HepG2 (cell line): Measurements from ENCODE around the gene BBS1. TPM values are rescaled to one million over a fixed set of nuclear protein-coding genes. Genes with fewer than 3 reads are reported as not detected.

ENCODE experiments used
- ATAC-seq: fragments of 200-7000 bp; cut with Tn5 transposase; 3 replicates; pipeline ENCODE4 v1.9.1; 2020; ENCODE audit warnings: mild to moderate bottlenecking, moderate library complexity
- BruUV-seq: library from RNA; stranded (reverse); fragments of 400-500 nt; replicated peaks from 2 replicates; lab custom pipeline; 2021; lab: Mats Ljungman, UMichigan
- CTCF ChIA-PET: fragments of 300-600 bp; formaldehyde crosslinking; extraction: SDS; loops from one replicate; lab custom pipeline; 2021; ENCODE audit warnings: low total read pairs, inconsistent platforms, low intra/inter-chr PET ratio; lab: Yijun Ruan, JAX
- POLR2A ChIA-PET: fragments of 350-600 bp; sonication (Branson Sonifier 250); formaldehyde crosslinking; loops from one replicate; lab custom pipeline; 2020; ENCODE audit warnings: antibody characterized with exemption, inconsistent platforms; lab: Yijun Ruan, JAX
- DNase-seq: peaks from one replicate; pipeline ENCODE4 v3.0.0-alpha.2; 2015; ENCODE audit warnings: low spot score
- FAIRE-seq: peaks from 3 replicates; lab custom pipeline; 2011; peaks lifted over from hg19 to GRCh38; lab: Jason Lieb, UNC
- H2AFZ ChIP-seq: one replicate; pipeline ENCODE4 v1.6.1; 2011; ENCODE audit warnings: low read length, inconsistent platforms
- H3K27ac ChIP-seq: fragments of 300-600 bp; 3 replicates; pipeline ENCODE4 v1.8.0; 2011; ENCODE audit warnings: mixed run types, mild to moderate bottlenecking, mixed read lengths, low read length, inconsistent platforms; ENCODE audit not compliant: insufficient read depth; ENCODE audit errors: extremely low read length
- H3K27me3 ChIP-seq, 2 experiments: fragments of 200-600 bp in 1 of 2; 2 replicates in 1 of 2; 3 replicates in 1 of 2; pipeline versions ENCODE4 v1.6.0 to v1.8.0; 2011; ENCODE audit warnings: low read length in 2 of 2, mild to moderate bottlenecking in 2 of 2, moderate library complexity in 2 of 2, inconsistent platforms in 1 of 2; ENCODE audit not compliant: insufficient read depth in 2 of 2, control insufficient read depth in 1 of 2
- H3K36me3 ChIP-seq, 2 experiments: fragments of 200-600 bp in 1 of 2; replicated peaks in 1 of 2; 2 replicates in 1 of 2; 3 replicates in 1 of 2; pipeline versions ENCODE4 v1.5.1 to v1.8.0; 2011; ENCODE audit warnings: low read length in 2 of 2, inconsistent platforms in 1 of 2; ENCODE audit not compliant: insufficient read depth in 2 of 2, control insufficient read depth in 1 of 2
- H3K4me1 ChIP-seq: 2 replicates; pipeline ENCODE4 v1.5.1; 2012; ENCODE audit warnings: low read length, inconsistent platforms; ENCODE audit not compliant: insufficient read depth
- H3K4me2 ChIP-seq: 2 replicates; pipeline ENCODE4 v1.6.0; 2011; ENCODE audit warnings: low read depth, low read length, inconsistent platforms
- H3K4me3 ChIP-seq, 3 experiments: fragments of 200-600 bp in 1 of 3; sonication (generic), shearing (Covaris generic) in 1 of 3; replicated peaks in 1 of 3; 2 replicates each; pipeline ENCODE4 v1.5.1; 2011 to 2016; ENCODE audit warnings: low read length in 3 of 3, inconsistent platforms in 2 of 3, low read depth in 2 of 3, mild to moderate bottlenecking in 2 of 3, control low read depth in 1 of 3, mixed read lengths in 1 of 3; ENCODE audit not compliant: insufficient read depth in 1 of 3
- H3K79me2 ChIP-seq: one replicate; pipeline ENCODE4 v1.6.1; 2011; ENCODE audit warnings: low read length, inconsistent platforms; ENCODE audit not compliant: insufficient read depth
- H3K9ac ChIP-seq: 2 replicates; pipeline ENCODE4 v1.6.0; 2011; ENCODE audit warnings: mild to moderate bottlenecking, low read depth, low read length, inconsistent platforms; ENCODE audit not compliant: insufficient read depth
- H3K9me3 ChIP-seq: 2 replicates; pipeline ENCODE4 v1.5.1; 2012; ENCODE audit warnings: mild to moderate bottlenecking, low read length
- H4K20me1 ChIP-seq: 2 replicates; pipeline ENCODE4 v1.6.0; 2011; ENCODE audit warnings: inconsistent platforms, mild to moderate bottlenecking, low read length, moderate library complexity; ENCODE audit not compliant: insufficient read depth
- ATAD3A ChIP-seq: sonication (generic); formaldehyde crosslinking; IDR thresholded peaks from 2 replicates; pipeline ENCODE4 v1.4.0; 2020; ENCODE audit warnings: missing genetic modification reagents
- JARID2 ChIP-seq: sonication (generic); formaldehyde crosslinking; IDR thresholded peaks from 2 replicates; pipeline ENCODE4 v1.8.1; 2023; ENCODE audit warnings: missing genetic modification reagents, inconsistent platforms; ENCODE audit not compliant: insufficient replicate concordance
- JUN ChIP-seq: sonication (generic); formaldehyde crosslinking; IDR thresholded peaks from 2 replicates; pipeline ENCODE4 v1.4.0; 2020; ENCODE audit warnings: mild to moderate bottlenecking, missing genetic modification reagents
- MXD3 ChIP-seq: IDR thresholded peaks from 2 replicates; pipeline ENCODE4 v1.6.1; 2016; ENCODE audit warnings: mild to moderate bottlenecking, missing biosample characterization, missing genetic modification reagents
- PCBP1 ChIP-seq: fragments of 200-400 bp; formaldehyde crosslinking; IDR thresholded peaks from 2 replicates; pipeline ENCODE4 v1.6.1; 2017; ENCODE audit warnings: mild to moderate bottlenecking, low read depth, low read length, borderline replicate concordance
- POLR2AphosphoS2 ChIP-seq: IDR thresholded peaks from 2 replicates; pipeline ENCODE4 v1.6.1; 2011; ENCODE audit warnings: low read depth, low read length, improper control_type of control experiment
- SMAD1 ChIP-seq: sonication (generic); formaldehyde crosslinking; IDR thresholded peaks from 2 replicates; pipeline ENCODE4 v1.4.0; 2020; ENCODE audit warnings: missing genetic modification reagents, low read depth, mild to moderate bottlenecking, borderline replicate concordance
- SMAD3 ChIP-seq: sonication (generic); formaldehyde crosslinking; IDR thresholded peaks from 2 replicates; pipeline ENCODE4 v1.4.0; 2020; ENCODE audit warnings: missing genetic modification reagents
- SMARCE1 ChIP-seq: fragments of 450-650 bp; IDR thresholded peaks from 2 replicates; pipeline ENCODE4 v1.6.1; 2017; ENCODE audit warnings: borderline replicate concordance
- SRY ChIP-seq: sonication (generic); formaldehyde crosslinking; IDR thresholded peaks from 2 replicates; pipeline ENCODE4 v1.8.0; 2022; ENCODE audit warnings: mild to moderate bottlenecking, missing genetic modification reagents
- TERF1 ChIP-seq: sonication (generic); formaldehyde crosslinking; IDR thresholded peaks from 2 replicates; pipeline ENCODE4 v1.8.0; 2022; ENCODE audit warnings: mild to moderate bottlenecking, missing genetic modification reagents, moderate library complexity
- ZBTB10 ChIP-seq: sonication (generic); formaldehyde crosslinking; IDR thresholded peaks from 2 replicates; pipeline ENCODE4 v1.4.0; 2020; ENCODE audit warnings: missing genetic modification reagents, borderline replicate concordance
- ZC3H4 ChIP-seq: sonication (generic); formaldehyde crosslinking; IDR thresholded peaks from 2 replicates; pipeline ENCODE4 v1.4.0; 2020; ENCODE audit warnings: missing genetic modification reagents, borderline replicate concordance
- ZNF784 ChIP-seq: sonication (generic); formaldehyde crosslinking; IDR thresholded peaks from 2 replicates; pipeline ENCODE4 v1.5.1; 2020; ENCODE audit warnings: missing genetic modification reagents, mild to moderate bottlenecking, borderline replicate concordance
- ZSCAN20 ChIP-seq: sonication (generic); formaldehyde crosslinking; IDR thresholded peaks from 2 replicates; pipeline ENCODE4 v1.4.0; 2020; ENCODE audit warnings: missing genetic modification reagents, mild to moderate bottlenecking, borderline replicate concordance
- WGBS: methylation state at CpG from one replicate; pipeline ENCODE4 v1.1.6; 2017; ENCODE audit warnings: low lambda C conversion rate; 5-methylcytosine and 5-hydroxymethylcytosine counted together
- in situ Hi-C: cut with HindIII; loops from 2 replicates; pipeline ENCODE4 v1.10.0; 2017; ENCODE audit warnings: low pct_unique_long_range_greater_than_20kb; ENCODE audit not compliant: extremely low pct_ligation_motif_present
- intact Hi-C: fragments of 100-400 bp; cut with micrococcal nuclease; formaldehyde crosslinking; loops from one replicate; pipeline ENCODE4 v1.10.0; 2022; ENCODE audit not compliant: unreplicated experiment
- polyA plus RNA-seq, 8 experiments: library from polyadenylated mRNA; depleted of rRNA in 3 of 8; stranded (reverse) in 7 of 8; unstranded in 1 of 8; fragments of >200 nt; fragmentation: Illumina TruSeq in 4 of 8; extraction: Trizol in 4 of 8; gene quantifications; 2 replicates each; pipeline versions ENCODE4 v1.2.1 to v1.2.3, GENCODE V29; 2011 to 2016; ENCODE audit warnings: low read depth in 4 of 8, missing spikeins in 1 of 8, mixed read lengths in 1 of 8; ENCODE audit not compliant: insufficient read depth in 1 of 8
- total RNA-seq, 5 experiments: library from RNA; depleted of rRNA; stranded (reverse); fragments of >200 nt; fragmentation: Illumina TruSeq; extraction: Trizol; gene quantifications; 2 replicates each; pipeline ENCODE4 v1.2.3, GENCODE V29; 2016; ENCODE audit warnings: low read depth in 1 of 5
- TF ChIP-seq, protein P1 (sequence below): sonication (generic); formaldehyde crosslinking; IDR thresholded peaks from 2 replicates; pipeline ENCODE4 v1.5.1; 2020; ENCODE audit warnings: mild to moderate bottlenecking, missing genetic modification reagents, moderate library complexity
- TF ChIP-seq, protein P2 (sequence below): sonication (generic); formaldehyde crosslinking; IDR thresholded peaks from 2 replicates; pipeline ENCODE4 v1.5.0; 2020; ENCODE audit warnings: mild to moderate bottlenecking, missing genetic modification reagents

The BBS1 gene
- total and polyA plus RNA-seq, 2 of the 13 experiments (the other 11 are each of a cell fraction or from before 2014, with no cell fraction given): 11.7 to 14.1 TPM

DNA sequence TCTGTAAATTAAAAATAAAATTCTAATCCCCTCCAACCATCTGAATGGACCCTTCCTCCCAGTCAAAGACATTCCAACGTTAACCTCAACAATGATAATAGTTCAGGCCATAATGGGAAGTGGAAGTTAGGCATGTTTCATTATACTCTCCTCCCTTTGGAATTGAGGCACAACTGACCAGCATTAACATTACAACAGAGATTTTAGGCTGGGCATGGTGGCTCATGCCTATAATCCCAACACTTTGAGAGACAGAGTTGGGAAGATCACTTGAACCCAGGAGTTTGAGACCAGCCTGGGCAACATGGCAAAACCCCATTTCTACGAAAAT, 60.4 kb downstream of the BBS1 start:
- no peak overlapping the region for H3K4me2 ChIP-seq
- H3K4me3 ChIP-seq: no peak overlapping the region
- intact Hi-C loops (no loop called here), in situ Hi-C loops (loop anchor here (25.0 kb wide), 1 partner anchor 266 kb away; the partner anchor contains the start of gene RCE1)
- no peak for DNase-seq
- POLR2A ChIA-PET: no interaction called here
- no peaks in the 10 kb centered on the region for H3K4me1 ChIP-seq
- H3K27me3 ChIP-seq: peaks cover 3 to 30% of the 10 kb centered on the region in 2 experiments; a peak in 4 of 5 replicates
- no peaks in the 10 kb centered on the region for H3K9me3 ChIP-seq
- H3K36me3 ChIP-seq: no peaks in the 10 kb centered on the region
- WGBS: 31% methylated on average over 2 of the region's 2 CpGs
- H3K79me2 ChIP-seq: no peaks in the 10 kb centered on the region
- ATAC-seq: no peak
- FAIRE-seq: no peak
- CTCF ChIA-PET: no interaction called here
- no peak overlapping the region for H3K9ac ChIP-seq
- no TSS peak for BruUV-seq
- H2AFZ ChIP-seq: no peak overlapping the region
- H4K20me1 ChIP-seq: no peaks in the 10 kb centered on the region
- no peak overlapping the region for H3K27ac ChIP-seq
- TF ChIP-seq ATAD3A: no peak
- no peak for TF ChIP-seq MXD3
- TF ChIP-seq PCBP1: no peak
- TF ChIP-seq ZSCAN20 (CRISPR knock-in tag): no peak
- TF ChIP-seq SRY (CRISPR knock-in tag): no peak
- TF ChIP-seq JARID2 (CRISPR knock-in tag): no peak
- TF ChIP-seq TERF1 (CRISPR knock-in tag): no peak
- no peak for TF ChIP-seq SMAD3 (CRISPR knock-in tag)
- no peak for TF ChIP-seq SMARCE1
- no peak for TF ChIP-seq SMAD1 (CRISPR knock-in tag)
- no peak for TF ChIP-seq ZNF784 (CRISPR knock-in tag)
- TF ChIP-seq, protein P1, sequence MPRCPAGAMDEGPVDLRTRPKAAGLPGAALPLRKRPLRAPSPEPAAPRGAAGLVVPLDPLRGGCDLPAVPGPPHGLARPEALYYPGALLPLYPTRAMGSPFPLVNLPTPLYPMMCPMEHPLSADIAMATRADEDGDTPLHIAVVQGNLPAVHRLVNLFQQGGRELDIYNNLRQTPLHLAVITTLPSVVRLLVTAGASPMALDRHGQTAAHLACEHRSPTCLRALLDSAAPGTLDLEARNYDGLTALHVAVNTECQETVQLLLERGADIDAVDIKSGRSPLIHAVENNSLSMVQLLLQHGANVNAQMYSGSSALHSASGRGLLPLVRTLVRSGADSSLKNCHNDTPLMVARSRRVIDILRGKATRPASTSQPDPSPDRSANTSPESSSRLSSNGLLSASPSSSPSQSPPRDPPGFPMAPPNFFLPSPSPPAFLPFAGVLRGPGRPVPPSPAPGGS (CRISPR knock-in tag): no peak
- TF ChIP-seq ZBTB10 (CRISPR knock-in tag): no peak
- no peak for TF ChIP-seq POLR2AphosphoS2
- TF ChIP-seq JUN: no peak
- TF ChIP-seq, protein P2, sequence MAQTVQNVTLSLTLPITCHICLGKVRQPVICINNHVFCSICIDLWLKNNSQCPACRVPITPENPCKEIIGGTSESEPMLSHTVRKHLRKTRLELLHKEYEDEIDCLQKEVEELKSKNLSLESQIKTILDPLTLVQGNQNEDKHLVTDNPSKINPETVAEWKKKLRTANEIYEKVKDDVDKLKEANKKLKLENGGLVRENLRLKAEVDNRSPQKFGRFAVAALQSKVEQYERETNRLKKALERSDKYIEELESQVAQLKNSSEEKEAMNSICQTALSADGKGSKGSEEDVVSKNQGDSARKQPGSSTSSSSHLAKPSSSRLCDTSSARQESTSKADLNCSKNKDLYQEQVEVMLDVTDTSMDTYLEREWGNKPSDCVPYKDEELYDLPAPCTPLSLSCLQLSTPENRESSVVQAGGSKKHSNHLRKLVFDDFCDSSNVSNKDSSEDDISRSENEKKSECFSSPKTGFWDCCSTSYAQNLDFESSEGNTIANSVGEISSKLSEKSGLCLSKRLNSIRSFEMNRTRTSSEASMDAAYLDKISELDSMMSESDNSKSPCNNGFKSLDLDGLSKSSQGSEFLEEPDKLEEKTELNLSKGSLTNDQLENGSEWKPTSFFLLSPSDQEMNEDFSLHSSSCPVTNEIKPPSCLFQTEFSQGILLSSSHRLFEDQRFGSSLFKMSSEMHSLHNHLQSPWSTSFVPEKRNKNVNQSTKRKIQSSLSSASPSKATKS (CRISPR knock-in tag): no peak
- TF ChIP-seq ZC3H4: no peak
- TF ChIP-seq, all 625 proteins: peak for 0
